HG03378 (cell line): ENCODE data around the gene OR8S1.
"Not testable (repeated sequence)": the region's sequence is repeated elsewhere in the genome, so short reads cannot be mapped to it uniquely, and the experiment has no call there.

Experiments
- ATAC-seq: cut with Tn5 transposase; IDR thresholded peaks from one replicate; pipeline ENCODE4 v1.9.1; 2021; ENCODE audit warnings: mild to moderate bottlenecking, moderate library complexity; ENCODE audit not compliant: unreplicated experiment

OR8S1 gene

GRCh38 chr12:48525332-48525731, at the start of gene OR8S1:
OR8S1 (plus strand) TSS chr12:48525632; CDS start chr12:48525632, 0 bp downstream.
- no peak for ATAC-seq

GRCh38 chr12:48482198-48482597, 43.2 kb upstream of the OR8S1 start, which contains the start of gene C12orf54:
C12orf54 (plus strand) TSS chr12:48482498; CDS start chr12:48483297, 799 bp downstream.
- no peak for ATAC-seq

GRCh38 chr12:48482930-48483329, 42.5 kb upstream of the OR8S1 start:
- no peak for ATAC-seq

- ATAC-seq, result no peak
Observed at GRCh38 chr12:48486261-48486660, 39.2 kb upstream of the OR8S1 start.

- ATAC-seq, result no peak
Observed at GRCh38 chr12:48486679-48487078, 38.8 kb upstream of the OR8S1 start.

- peak; percentile 95 for ATAC-seq
Observed at GRCh38 chr12:48489012-48489411, 36.4 kb upstream of the OR8S1 start.

GRCh38 chr12:48489456-48489855, 36.0 kb upstream of the OR8S1 start:
- ATAC-seq, result not testable (repeated sequence)

GRCh38 chr12:48500281-48500680, 25.2 kb upstream of the OR8S1 start:
- ATAC-seq, result not testable (repeated sequence)

- not testable (repeated sequence) for ATAC-seq
Observed at GRCh38 chr12:48506836-48507235, 18.6 kb upstream of the OR8S1 start.

- no peak for ATAC-seq
Observed at GRCh38 chr12:48508987-48509386, 16.4 kb upstream of the OR8S1 start.

- ATAC-seq, result no peak
Observed at GRCh38 chr12:48510111-48510510, 15.3 kb upstream of the OR8S1 start.

- ATAC-seq, result peak; percentile 91
Observed at GRCh38 chr12:48512855-48513254, 12.6 kb upstream of the OR8S1 start.

- ATAC-seq, result no peak
Observed at GRCh38 chr12:48514728-48515127, 10.7 kb upstream of the OR8S1 start.

- ATAC-seq, result not testable (repeated sequence)
Observed at GRCh38 chr12:48520381-48520780, 5.1 kb upstream of the OR8S1 start.

- ATAC-seq, result no peak
Observed at GRCh38 chr12:48527891-48528670, 2.6 kb downstream of the OR8S1 start.

GRCh38 chr12:48532601-48533000, 7.2 kb downstream of the OR8S1 start:
- no peak for ATAC-seq

- ATAC-seq, result no peak
Observed at GRCh38 chr12:48536602-48537001, 11.2 kb downstream of the OR8S1 start.

- ATAC-seq, result no peak
Observed at GRCh38 chr12:48542300-48542928, 17.0 kb downstream of the OR8S1 start.

- ATAC-seq, result no peak
Observed at GRCh38 chr12:48545833-48546469, 20.5 kb downstream of the OR8S1 start.

- not testable (repeated sequence) for ATAC-seq
Observed at GRCh38 chr12:48547012-48547411, 21.6 kb downstream of the OR8S1 start.

GRCh38 chr12:48551636-48552035, 26.2 kb downstream of the OR8S1 start:
- not testable (repeated sequence) for ATAC-seq
